Thyroid gland (tissue), 4 donors: ENCODE data around the gene ZPBP2.

Experiments
- POLR2A ChIP-seq, 2 donors: fragments of 450-650 bp; IDR thresholded peaks; one replicate each; pipeline ENCODE4 v1.6.1; 2017; ENCODE audit warnings: antibody characterized with exemption in 2 of 2, mild to moderate bottlenecking in 2 of 2, moderate library complexity in 1 of 2
- TF ChIP-seq, protein P1 (sequence below), 6 experiments: fragments of 200-600 bp in 3 of 6; fragments of 450-650 bp in 3 of 6; sonication (generic) in 3 of 6; IDR thresholded peaks; one replicate each; pipeline ENCODE4 v1.5.1; 2016 to 2019; ENCODE audit warnings: antibody characterized with exemption in 6 of 6, mild to moderate bottlenecking in 2 of 6, inconsistent platforms in 1 of 6, moderate library complexity in 1 of 6

DNA sequence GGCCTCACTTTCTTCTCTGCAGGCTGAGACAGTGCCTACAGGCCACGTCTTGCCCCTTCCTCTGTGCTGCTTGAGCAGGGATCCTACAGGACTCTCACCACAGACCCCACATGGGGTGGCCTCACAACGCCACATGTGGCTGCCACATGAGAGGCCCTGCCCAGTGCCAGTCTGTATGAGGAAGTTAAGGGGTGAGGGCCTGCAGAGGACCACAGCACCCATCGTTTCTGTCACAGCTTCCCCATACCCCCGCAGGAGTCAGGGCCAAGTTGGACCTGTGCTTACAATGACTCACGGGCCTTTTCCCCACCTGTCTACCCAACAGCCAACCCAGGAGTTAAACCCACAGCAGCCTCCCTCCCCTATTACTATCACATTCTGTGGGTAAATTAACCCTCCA is 53.3 kb downstream of the ZPBP2 start:
- no peak for TF ChIP-seq POLR2A (IDR thresholded peaks at IDR 0.05)
- TF ChIP-seq, protein P1, sequence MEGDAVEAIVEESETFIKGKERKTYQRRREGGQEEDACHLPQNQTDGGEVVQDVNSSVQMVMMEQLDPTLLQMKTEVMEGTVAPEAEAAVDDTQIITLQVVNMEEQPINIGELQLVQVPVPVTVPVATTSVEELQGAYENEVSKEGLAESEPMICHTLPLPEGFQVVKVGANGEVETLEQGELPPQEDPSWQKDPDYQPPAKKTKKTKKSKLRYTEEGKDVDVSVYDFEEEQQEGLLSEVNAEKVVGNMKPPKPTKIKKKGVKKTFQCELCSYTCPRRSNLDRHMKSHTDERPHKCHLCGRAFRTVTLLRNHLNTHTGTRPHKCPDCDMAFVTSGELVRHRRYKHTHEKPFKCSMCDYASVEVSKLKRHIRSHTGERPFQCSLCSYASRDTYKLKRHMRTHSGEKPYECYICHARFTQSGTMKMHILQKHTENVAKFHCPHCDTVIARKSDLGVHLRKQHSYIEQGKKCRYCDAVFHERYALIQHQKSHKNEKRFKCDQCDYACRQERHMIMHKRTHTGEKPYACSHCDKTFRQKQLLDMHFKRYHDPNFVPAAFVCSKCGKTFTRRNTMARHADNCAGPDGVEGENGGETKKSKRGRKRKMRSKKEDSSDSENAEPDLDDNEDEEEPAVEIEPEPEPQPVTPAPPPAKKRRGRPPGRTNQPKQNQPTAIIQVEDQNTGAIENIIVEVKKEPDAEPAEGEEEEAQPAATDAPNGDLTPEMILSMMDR (IDR thresholded peaks at IDR 0.05) = no peak
